ENCODE data around the gene DDA1.
"Not testable (repeated sequence)": the region's sequence is repeated elsewhere in the genome, so short reads cannot be mapped to it uniquely, and the experiment has no call there.

DDA1 gene

DNA sequence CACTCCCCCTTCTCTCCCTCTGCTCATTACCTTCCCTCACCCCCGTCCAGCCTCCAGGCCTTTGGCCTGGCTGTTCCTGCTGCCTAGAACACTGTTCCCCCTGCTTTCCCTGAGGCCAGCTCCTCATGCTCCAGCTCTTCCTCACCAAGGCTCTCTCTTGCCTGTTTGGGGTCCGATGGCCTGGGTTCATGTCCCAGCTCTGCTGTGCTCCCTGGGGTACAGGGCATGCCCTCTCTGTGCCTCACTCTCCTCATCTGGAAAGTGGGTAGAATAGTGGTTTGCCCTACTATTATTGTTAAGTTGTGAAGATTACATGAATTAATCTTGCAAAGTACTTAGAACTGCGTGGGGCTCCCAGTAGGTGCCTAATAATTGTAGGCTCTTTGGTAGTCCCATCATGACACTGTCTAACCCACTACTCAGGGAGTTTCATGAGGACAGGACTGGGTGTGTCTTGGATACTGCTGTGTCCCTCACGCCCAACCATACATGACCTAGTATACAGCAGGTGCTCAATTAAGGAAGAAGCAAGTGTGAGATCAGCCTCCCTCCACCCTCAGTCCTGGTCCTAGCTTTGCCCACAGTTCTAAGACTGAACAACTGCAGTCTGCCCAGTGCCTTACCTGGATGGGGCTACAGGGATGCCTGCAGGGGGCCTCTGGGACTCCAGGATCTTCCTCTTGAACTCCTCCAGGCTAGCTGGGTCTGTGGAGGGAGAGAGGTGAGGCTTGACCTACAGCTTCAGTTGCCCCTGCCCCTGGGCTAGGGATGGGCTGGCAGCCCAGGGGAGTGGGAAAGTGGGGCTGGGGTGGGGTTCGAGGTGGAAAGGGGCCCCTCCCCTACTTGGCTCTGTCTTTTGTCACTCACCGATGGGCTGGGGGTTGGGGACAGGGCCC lies 50.8 kb downstream of the DDA1 start:
- no peak overlapping the region for H3K4me3 ChIP-seq (ENCODE audit: low read length)
- DNase-seq (ENCODE audit: low read depth, low spot score), result no peak

DNA sequence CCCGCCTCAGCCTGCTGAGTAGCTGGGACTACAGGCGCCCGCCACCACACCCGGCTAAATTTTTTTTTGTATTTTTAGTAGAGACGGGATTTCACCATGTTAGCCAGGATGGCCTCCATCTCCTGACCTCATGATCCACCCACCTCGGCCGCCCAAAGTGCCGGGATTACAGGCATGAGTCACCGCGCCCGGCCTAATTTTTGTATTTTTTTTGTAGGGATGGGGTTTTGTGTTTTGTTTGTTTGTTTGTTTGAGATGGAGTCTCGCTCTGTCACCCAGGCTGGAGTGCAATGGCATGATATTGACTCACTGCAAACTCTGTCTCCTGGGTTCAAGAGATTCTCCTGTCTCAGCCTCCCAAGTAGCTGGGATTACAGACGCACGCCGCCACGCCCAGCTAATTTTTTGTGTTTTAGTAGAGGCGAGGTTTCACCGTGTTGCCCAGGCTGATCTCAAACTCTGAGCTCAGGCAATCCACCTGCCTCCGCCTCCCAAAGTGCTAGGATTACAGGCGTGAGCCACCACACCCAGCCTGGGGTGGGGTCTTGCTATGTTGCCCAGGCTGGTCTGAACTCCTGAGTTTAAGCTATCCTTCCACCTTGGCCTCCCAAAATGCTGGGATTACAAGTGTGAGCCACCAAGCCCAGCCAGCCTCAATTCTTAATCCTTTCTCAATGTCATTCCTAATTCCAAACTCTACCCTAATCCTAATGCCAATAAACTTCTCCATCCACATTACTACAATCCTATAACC lies 54.7 kb downstream of the DDA1 start:
- not testable (repeated sequence) for H3K4me3 ChIP-seq (ENCODE audit: low read length); DNase-seq (ENCODE audit: low read depth, low spot score)

DNA sequence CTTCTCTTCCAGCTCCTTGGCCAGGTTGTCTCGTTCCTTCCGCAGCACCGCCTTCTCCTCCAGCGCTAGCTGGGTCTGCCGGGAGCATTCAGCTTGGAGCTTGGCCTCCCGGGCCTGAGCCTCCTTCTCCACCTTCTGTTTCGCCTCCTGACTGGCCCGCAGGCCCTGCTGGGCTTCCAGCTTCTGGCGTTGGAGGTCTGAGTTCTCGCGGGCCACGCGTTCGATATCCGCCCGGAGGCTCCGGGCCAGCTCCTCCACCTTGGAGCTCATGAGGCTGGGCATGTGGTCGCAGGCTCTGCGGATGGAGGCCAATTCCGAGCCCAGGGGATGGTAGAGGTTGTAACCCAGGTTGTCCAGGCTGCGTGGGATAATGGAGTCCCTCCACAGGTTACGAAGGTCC lies 56.0 kb downstream of the DDA1 start:
- no peak overlapping the region for H3K4me3 ChIP-seq (ENCODE audit: low read length)
- DNase-seq (ENCODE audit: low read depth, low spot score), result no peak

DNA sequence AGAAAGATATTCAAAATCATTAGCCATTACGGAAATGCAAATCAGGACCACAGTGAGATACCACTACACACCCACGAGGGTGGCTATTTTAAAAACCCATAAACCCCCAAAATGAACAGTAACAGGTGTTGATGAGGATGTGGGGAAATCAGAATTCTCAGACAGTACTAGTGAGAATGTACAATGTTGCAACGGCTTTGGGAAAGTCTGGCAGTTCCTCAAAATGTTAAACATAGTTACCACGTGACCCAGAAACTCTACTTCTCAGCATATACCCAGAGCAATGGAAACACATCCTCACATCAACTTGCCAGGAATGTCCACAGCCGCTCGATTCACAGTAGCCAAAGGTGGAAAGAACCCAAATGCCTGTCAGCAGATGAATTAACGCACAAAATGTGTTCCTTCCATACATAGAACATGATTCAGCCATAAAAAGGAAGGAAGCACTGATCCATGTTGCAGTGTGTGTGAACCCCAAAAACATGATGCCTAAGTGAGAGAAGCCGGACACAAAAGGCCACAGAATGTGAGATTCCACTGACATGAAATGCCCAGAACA lies 60.7 kb downstream of the DDA1 start:
- DNase-seq (ENCODE audit: low read depth, low spot score), result no peak
- no peak overlapping the region for H3K4me3 ChIP-seq (ENCODE audit: low read length)

Measured in Jurkat, Clone E6-1 (cell line).